A673 (cell line): ENCODE data around the gene SRSF8. TPM values are rescaled to one million over a fixed set of nuclear protein-coding genes. Genes with fewer than 3 reads are reported as not detected.
"Not testable (repeated sequence)": the region's sequence is repeated elsewhere in the genome, so short reads cannot be mapped to it uniquely, and the experiment has no call there.

Experiments
- BruUV-seq: library from RNA; stranded (reverse); fragments of 400-500 nt; replicated peaks from 2 replicates; lab custom pipeline; 2021; lab: Mats Ljungman, UMichigan
- CTCF ChIA-PET: fragments of 300-600 bp; sonication (Branson Sonifier 250); formaldehyde crosslinking; loops from one replicate; lab custom pipeline; 2022; ENCODE audit warnings: antibody characterized with exemption; lab: Charles Lee
- POLR2A ChIA-PET: fragments of 300-600 bp; sonication (Branson Sonifier 250); formaldehyde crosslinking; loops from one replicate; lab custom pipeline; 2022; ENCODE audit warnings: antibody characterized with exemption; ENCODE audit not compliant: low non-redundant PET; lab: Charles Lee
- DNase-seq: peaks from one replicate; pipeline ENCODE4 v3.0.0-alpha.2; 2015; ENCODE audit warnings: low spot score
- H3K27ac ChIP-seq: fragments of 200-600 bp; sonication (generic); 2 replicates; pipeline ENCODE4 v1.5.1; 2016; ENCODE audit warnings: mixed run types, low read depth, mild to moderate bottlenecking, mixed read lengths, antibody characterized with exemption, low read length; ENCODE audit not compliant: poor library complexity, severe bottlenecking
- H3K27me3 ChIP-seq: fragments of 200-600 bp; sonication (generic); replicated peaks from 2 replicates; pipeline ENCODE4 v1.6.1; 2017; ENCODE audit warnings: mixed run types, low read depth, mild to moderate bottlenecking, mixed read lengths, antibody characterized with exemption, low read length; ENCODE audit not compliant: insufficient read depth, poor library complexity
- H3K36me3 ChIP-seq: fragments of 200-600 bp; sonication (generic); 2 replicates; pipeline ENCODE4 v1.6.1; 2016; ENCODE audit warnings: mixed run types, mild to moderate bottlenecking, mixed read lengths, antibody characterized with exemption, low read length; ENCODE audit not compliant: insufficient read depth, poor library complexity, severe bottlenecking
- H3K4me1 ChIP-seq: fragments of 200-600 bp; sonication (generic); 2 replicates; pipeline ENCODE4 v1.6.1; 2017; ENCODE audit warnings: mixed run types, mild to moderate bottlenecking, mixed read lengths, antibody characterized with exemption, low read length; ENCODE audit not compliant: insufficient read depth, poor library complexity, severe bottlenecking
- H3K4me3 ChIP-seq: fragments of 200-600 bp; sonication (generic); 2 replicates; pipeline ENCODE4 v1.5.1; 2016; ENCODE audit warnings: low read depth, mixed run types, mild to moderate bottlenecking, mixed read lengths, low read length; ENCODE audit not compliant: poor library complexity, severe bottlenecking
- H3K9me3 ChIP-seq: fragments of 200-600 bp; sonication (generic); 2 replicates; pipeline ENCODE4 v1.6.1; 2016; ENCODE audit warnings: mixed run types, low read depth, mild to moderate bottlenecking, mixed read lengths, antibody characterized with exemption, low read length; ENCODE audit not compliant: poor library complexity, severe bottlenecking
- EZH2 ChIP-seq: fragments of 200-600 bp; sonication (generic); IDR thresholded peaks from 2 replicates; pipeline ENCODE4 v1.6.1; 2017; ENCODE audit warnings: borderline replicate concordance, low read depth, mild to moderate bottlenecking, mixed read lengths, antibody characterized with exemption, low read length; ENCODE audit not compliant: poor library complexity, severe bottlenecking
- intact Hi-C: fragments of 100-400 bp; cut with micrococcal nuclease; formaldehyde crosslinking; loops from one replicate; pipeline ENCODE4 v1.10.0; 2022; ENCODE audit not compliant: unreplicated experiment
- total RNA-seq: library from RNA; stranded (reverse); gene quantifications from 2 replicates; pipeline ENCODE4 v1.2.3, GENCODE V29; 2021
- TF ChIP-seq, protein P1 (sequence below): fragments of 300-800, 200-600 bp; sonication (generic); conservative IDR thresholded peaks from 2 replicates; pipeline ENCODE4 v1.5.1; 2017; ENCODE audit warnings: low read depth, mild to moderate bottlenecking, antibody characterized with exemption, low read length, moderate library complexity, mixed read lengths

Gene SRSF8
- total RNA-seq, 1 experiment from 2014 or later: 22.5 TPM

- H3K27ac ChIP-seq: no peak overlapping the region
- POLR2A ChIA-PET: no interaction called here
- intact Hi-C loops: no loop called here
- DNase-seq: no peak
- BruUV-seq: no TSS peak
- no peaks in the 10 kb centered on the region for H3K36me3 ChIP-seq
- H3K9me3 ChIP-seq: no peaks in the 10 kb centered on the region
- H3K4me1 ChIP-seq: no peaks in the 10 kb centered on the region
- no peaks in the 10 kb centered on the region for H3K27me3 ChIP-seq
- CTCF ChIA-PET: interaction anchor here (0.7 kb wide), 1 partner anchor 124 kb away, joined by 3 read pairs; no protein-coding TSS in a partner anchor
- no peak for TF ChIP-seq EZH2
- TF ChIP-seq, protein P1, sequence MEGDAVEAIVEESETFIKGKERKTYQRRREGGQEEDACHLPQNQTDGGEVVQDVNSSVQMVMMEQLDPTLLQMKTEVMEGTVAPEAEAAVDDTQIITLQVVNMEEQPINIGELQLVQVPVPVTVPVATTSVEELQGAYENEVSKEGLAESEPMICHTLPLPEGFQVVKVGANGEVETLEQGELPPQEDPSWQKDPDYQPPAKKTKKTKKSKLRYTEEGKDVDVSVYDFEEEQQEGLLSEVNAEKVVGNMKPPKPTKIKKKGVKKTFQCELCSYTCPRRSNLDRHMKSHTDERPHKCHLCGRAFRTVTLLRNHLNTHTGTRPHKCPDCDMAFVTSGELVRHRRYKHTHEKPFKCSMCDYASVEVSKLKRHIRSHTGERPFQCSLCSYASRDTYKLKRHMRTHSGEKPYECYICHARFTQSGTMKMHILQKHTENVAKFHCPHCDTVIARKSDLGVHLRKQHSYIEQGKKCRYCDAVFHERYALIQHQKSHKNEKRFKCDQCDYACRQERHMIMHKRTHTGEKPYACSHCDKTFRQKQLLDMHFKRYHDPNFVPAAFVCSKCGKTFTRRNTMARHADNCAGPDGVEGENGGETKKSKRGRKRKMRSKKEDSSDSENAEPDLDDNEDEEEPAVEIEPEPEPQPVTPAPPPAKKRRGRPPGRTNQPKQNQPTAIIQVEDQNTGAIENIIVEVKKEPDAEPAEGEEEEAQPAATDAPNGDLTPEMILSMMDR: no peak
- H3K4me3 ChIP-seq: no peak overlapping the region
Measured at GRCh38 chr11:95028357-95028756, 38.4 kb upstream of the SRSF8 start.

DNA sequence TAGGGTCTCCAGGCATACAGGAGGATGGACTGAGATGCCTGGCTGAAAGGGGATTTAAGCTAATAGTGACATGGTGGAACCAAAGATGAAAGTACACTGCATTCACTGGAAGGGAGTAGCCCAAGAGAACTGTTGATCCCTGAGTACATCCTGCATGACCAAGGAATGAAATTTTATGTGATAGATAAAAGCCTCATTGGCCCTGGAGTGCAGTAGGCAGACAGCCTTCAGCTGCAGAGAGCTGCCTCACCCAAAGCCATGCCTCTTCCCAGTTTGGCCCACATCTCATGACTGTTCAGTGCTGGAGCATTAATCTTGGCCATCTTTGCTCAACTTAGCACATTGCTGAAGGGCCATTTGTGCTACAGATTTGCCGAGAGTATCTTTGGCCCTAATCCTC is 33.7 kb upstream of the SRSF8 start:
- Histone ChIP-seq H3K27me3 (peaks cover 23% of the 10 kb centered on the region), H3K4me3 (no peak overlapping the region), H3K27ac (no peak overlapping the region), H3K4me1 (no peaks in the 10 kb centered on the region), H3K36me3 (no peaks in the 10 kb centered on the region), H3K9me3 (no peaks in the 10 kb centered on the region)
- POLR2A ChIA-PET: no interaction called here
- intact Hi-C loops: no loop called here
- DNase-seq: no peak
- TF ChIP-seq, protein P1: no peak
- no peak for TF ChIP-seq EZH2
- CTCF ChIA-PET: no interaction called here
- BruUV-seq: no TSS peak

DNA sequence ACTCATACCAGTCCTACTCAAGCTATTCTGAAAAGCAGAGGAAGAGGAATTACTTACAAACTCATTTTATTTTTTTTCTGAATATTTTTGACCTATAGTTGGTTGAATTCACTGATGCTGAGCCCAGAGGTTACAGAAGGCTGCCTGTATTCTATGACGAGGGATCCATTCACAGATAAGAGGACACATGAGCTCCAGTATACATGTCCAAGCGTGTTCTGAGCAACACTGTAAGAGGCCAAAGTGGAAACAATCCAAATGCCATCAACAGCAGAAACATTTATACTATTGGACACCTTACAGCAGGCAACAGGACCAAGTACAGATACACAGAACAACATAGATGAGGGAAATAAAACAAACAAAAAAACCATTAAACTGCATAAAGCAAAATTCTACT is 31.4 kb upstream of the SRSF8 start:
- H3K36me3 ChIP-seq: no peaks in the 10 kb centered on the region
- TF ChIP-seq, protein P1: no peak
- TF ChIP-seq EZH2: no peak
- DNase-seq: no peak
- no peak overlapping the region for H3K4me3 ChIP-seq
- no TSS peak for BruUV-seq
- H3K27me3 ChIP-seq: peaks cover 23% of the 10 kb centered on the region
- H3K4me1 ChIP-seq: no peaks in the 10 kb centered on the region
- H3K27ac ChIP-seq: no peak overlapping the region
- H3K9me3 ChIP-seq: no peaks in the 10 kb centered on the region
- ChIA-PET POLR2A (no interaction called here), CTCF (no interaction called here)
- intact Hi-C loops: no loop called here

DNA sequence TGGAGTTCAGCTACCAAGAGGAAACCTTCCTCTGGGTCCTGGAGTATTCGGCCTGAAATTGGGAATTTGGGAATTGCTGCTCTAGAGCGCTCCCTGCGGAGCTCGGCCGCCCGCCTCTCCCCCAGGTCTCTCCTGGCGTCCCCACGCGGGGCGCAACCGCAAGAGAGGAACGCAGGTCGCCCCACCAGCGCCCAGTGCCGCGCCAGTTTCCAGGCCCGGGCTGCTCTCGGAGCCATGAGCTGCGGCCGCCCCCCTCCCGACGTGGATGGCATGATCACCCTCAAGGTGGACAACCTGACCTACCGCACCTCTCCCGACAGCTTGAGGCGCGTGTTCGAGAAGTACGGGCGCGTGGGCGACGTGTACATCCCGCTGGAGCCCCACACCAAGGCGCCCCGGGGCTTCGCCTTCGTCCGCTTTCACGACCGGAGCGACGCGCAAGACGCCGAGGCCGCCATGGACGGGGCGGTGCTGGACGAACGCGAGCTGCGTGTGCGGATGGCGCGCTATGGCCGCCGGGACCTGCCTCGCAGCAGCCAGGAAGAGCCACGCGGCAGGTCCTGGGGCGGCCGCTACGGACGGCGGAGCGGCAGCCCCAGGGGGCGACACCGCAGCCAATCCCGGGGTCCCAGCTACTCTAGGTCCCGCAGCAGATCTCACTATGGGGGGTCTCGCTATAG is 29.2 kb upstream of the SRSF8 start:
- H3K27ac ChIP-seq, intact Hi-C loops, H3K4me1 ChIP-seq, H3K9me3 ChIP-seq, POLR2A ChIA-PET, H3K4me3 ChIP-seq, DNase-seq, H3K36me3 ChIP-seq, CTCF ChIA-PET, BruUV-seq: not testable (repeated sequence)
- peaks cover 23% of the 10 kb centered on the region for H3K27me3 ChIP-seq
